HepG2 (cell line): ENCODE data around the gene KDM4B. TPM values are rescaled to one million over a fixed set of nuclear protein-coding genes. Genes with fewer than 3 reads are reported as not detected.

Source experiments
- ATF6 ChIP-seq: sonication (generic); formaldehyde crosslinking; conservative IDR thresholded peaks from 2 replicates; pipeline ENCODE4 v1.4.0; 2020; ENCODE audit warnings: missing genetic modification reagents
- FOXK1 ChIP-seq: sonication (generic); formaldehyde crosslinking; IDR thresholded peaks from 2 replicates; pipeline ENCODE4 v1.4.0; 2020; ENCODE audit warnings: low read depth, missing genetic modification reagents, borderline replicate concordance
- HMGXB3 ChIP-seq: sonication (generic); formaldehyde crosslinking; IDR thresholded peaks from 2 replicates; pipeline ENCODE4 v1.4.0; 2020; ENCODE audit warnings: missing genetic modification reagents, borderline replicate concordance
- MTA3 ChIP-seq: sonication (generic); formaldehyde crosslinking; IDR thresholded peaks from 2 replicates; pipeline ENCODE4 v1.4.0; 2020; ENCODE audit warnings: missing genetic modification reagents
- POLR2G ChIP-seq: fragments of 200-400 bp; formaldehyde crosslinking; IDR thresholded peaks from 2 replicates; pipeline ENCODE4 v1.6.1; 2018; ENCODE audit warnings: mild to moderate bottlenecking, low read depth, low read length, moderate library complexity
- RELA ChIP-seq: sonication (generic); formaldehyde crosslinking; IDR thresholded peaks from 2 replicates; pipeline ENCODE4 v1.4.0; 2020; ENCODE audit warnings: missing genetic modification reagents
- ZNF253 ChIP-seq: sonication (generic); formaldehyde crosslinking; IDR thresholded peaks from 2 replicates; pipeline ENCODE4 v1.8.0; 2022; ENCODE audit warnings: mild to moderate bottlenecking, missing genetic modification reagents, borderline replicate concordance
- ZNF512B ChIP-seq: sonication (generic); formaldehyde crosslinking; IDR thresholded peaks from 2 replicates; pipeline ENCODE4 v1.5.1; 2020; ENCODE audit warnings: missing genetic modification reagents, mild to moderate bottlenecking, borderline replicate concordance
- polyA plus RNA-seq, 8 experiments: library from polyadenylated mRNA; depleted of rRNA in 3 of 8; stranded (reverse) in 7 of 8; unstranded in 1 of 8; fragments of >200 nt; fragmentation: Illumina TruSeq in 4 of 8; extraction: Trizol in 4 of 8; gene quantifications; 2 replicates each; pipeline versions ENCODE4 v1.2.1 to v1.2.3, GENCODE V29; 2011 to 2016; ENCODE audit warnings: low read depth in 4 of 8, missing spikeins in 1 of 8, mixed read lengths in 1 of 8; ENCODE audit not compliant: insufficient read depth in 1 of 8
- total RNA-seq, 5 experiments: library from RNA; depleted of rRNA; stranded (reverse); fragments of >200 nt; fragmentation: Illumina TruSeq; extraction: Trizol; gene quantifications; 2 replicates each; pipeline ENCODE4 v1.2.3, GENCODE V29; 2016; ENCODE audit warnings: low read depth in 1 of 5

Gene KDM4B
- total and polyA plus RNA-seq, 2 of the 13 experiments (the other 11 are each of a cell fraction or from before 2014, with no cell fraction given), result 4.9 to 14.6 TPM

- TF ChIP-seq ZNF512B (CRISPR knock-in tag), result no peak
- TF ChIP-seq FOXK1 (CRISPR knock-in tag), result no peak
- no peak for TF ChIP-seq HMGXB3
- TF ChIP-seq ZNF253 (CRISPR knock-in tag), result no peak
- no peak for TF ChIP-seq RELA (CRISPR knock-in tag)
- TF ChIP-seq POLR2G, result no peak
- no peak for TF ChIP-seq MTA3 (CRISPR knock-in tag)
- TF ChIP-seq ATF6 (CRISPR knock-in tag), result no peak
These were observed 72.9 kb downstream of the KDM4B start (continued) for GRCh38 chr19:5041913-5042187.
